ENCODE data around the gene HMCES.

GRCh38 chr3:129325383-129325782 is 46.7 kb downstream of the HMCES start:
- TF ChIP-seq, protein P1, sequence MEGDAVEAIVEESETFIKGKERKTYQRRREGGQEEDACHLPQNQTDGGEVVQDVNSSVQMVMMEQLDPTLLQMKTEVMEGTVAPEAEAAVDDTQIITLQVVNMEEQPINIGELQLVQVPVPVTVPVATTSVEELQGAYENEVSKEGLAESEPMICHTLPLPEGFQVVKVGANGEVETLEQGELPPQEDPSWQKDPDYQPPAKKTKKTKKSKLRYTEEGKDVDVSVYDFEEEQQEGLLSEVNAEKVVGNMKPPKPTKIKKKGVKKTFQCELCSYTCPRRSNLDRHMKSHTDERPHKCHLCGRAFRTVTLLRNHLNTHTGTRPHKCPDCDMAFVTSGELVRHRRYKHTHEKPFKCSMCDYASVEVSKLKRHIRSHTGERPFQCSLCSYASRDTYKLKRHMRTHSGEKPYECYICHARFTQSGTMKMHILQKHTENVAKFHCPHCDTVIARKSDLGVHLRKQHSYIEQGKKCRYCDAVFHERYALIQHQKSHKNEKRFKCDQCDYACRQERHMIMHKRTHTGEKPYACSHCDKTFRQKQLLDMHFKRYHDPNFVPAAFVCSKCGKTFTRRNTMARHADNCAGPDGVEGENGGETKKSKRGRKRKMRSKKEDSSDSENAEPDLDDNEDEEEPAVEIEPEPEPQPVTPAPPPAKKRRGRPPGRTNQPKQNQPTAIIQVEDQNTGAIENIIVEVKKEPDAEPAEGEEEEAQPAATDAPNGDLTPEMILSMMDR (IDR thresholded peaks at IDR 0.05): no peak
- TF ChIP-seq POLR2A (IDR thresholded peaks at IDR 0.05): no peak

All from right lobe of liver (tissue), 4 donors.